Left ventricle myocardium superior (tissue), 1 donor: ENCODE results near the gene SOHLH1. TPM values are rescaled to one million over a fixed set of nuclear protein-coding genes. Genes with fewer than 3 reads are reported as not detected.

ENCODE experiments used
- total RNA-seq: library from RNA; stranded (reverse); fragmentation: NEBNext Ultra II Directional; extraction: Animal tissue kit (Norgen Biotek cat#: 25700); gene quantifications from one replicate; pipeline ENCODE4 v1.2.1, GENCODE V29; 2021
- donor health status: DM: no; HTN: yes; CAD: no; lungs with severe emphysema.

Gene SOHLH1
- total RNA-seq, 1 donor from 2014 or later, result not detected

Other genes with a start within 250 kb of the SOHLH1 start
- 23.3 TPM for gene PPP1R26, start 219.7 kb downstream of the SOHLH1 start, total RNA-seq
- gene MRPS2, start 198.8 kb downstream of the SOHLH1 start, total RNA-seq, result 49.8 TPM
- gene LCN1, start 178.0 kb downstream of the SOHLH1 start, total RNA-seq, result not detected
- gene OBP2A, start 153.4 kb downstream of the SOHLH1 start, total RNA-seq, result not detected
- not detected for gene PAEP, start 137.7 kb downstream of the SOHLH1 start, total RNA-seq
- gene GLT6D1, start 59.9 kb downstream of the SOHLH1 start, total RNA-seq, result not detected
- not detected for gene LCN9, start 36.2 kb downstream of the SOHLH1 start, total RNA-seq
- gene KCNT1, start 2.7 kb upstream of the SOHLH1 start, total RNA-seq, result 3.1 TPM
- 20.4 TPM for gene CAMSAP1, start 208.1 kb upstream of the SOHLH1 start, total RNA-seq